ENCODE data around the gene GPR141.
"Not testable (repeated sequence)": the region's sequence is repeated elsewhere in the genome, so short reads cannot be mapped to it uniquely, and the experiment has no call there.

The GPR141 gene

DNA sequence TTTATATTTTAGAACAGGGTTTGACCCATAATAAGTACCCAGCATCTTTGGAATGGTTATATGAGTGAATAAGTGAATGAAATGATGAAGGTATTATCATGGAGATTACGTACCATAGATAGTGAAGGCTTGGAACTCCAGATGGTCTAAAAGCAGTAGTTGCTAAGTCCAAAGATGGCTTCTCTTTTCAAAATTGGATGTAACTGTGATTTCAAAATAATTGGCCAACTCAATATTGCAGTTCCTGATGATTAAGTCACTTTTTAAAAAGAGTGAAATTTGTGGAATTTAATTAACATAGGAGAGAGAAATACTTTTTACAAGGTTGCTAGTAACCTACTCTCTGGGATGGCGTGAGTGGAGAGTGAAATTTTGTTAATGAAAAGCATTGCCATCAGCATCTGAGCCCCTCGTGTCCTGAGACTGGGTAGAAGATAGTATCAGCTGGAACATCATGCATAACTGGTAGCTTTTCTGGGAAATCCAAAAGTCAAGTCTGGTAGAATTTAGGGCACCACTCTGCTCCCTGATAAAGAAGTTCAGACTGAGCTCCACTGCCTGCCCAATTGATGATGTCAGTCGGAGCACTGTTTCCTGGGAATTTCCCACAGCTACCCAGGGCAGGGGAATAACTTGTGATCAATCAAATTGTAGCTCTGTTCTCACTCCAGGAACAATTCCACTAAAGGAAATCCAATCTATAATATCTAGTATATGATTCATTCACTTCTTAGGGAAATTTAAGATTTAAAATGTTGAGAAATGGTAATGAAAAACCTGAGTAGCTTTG is 3.2 kb downstream of the GPR141 start:
- DNase-seq (ENCODE audit: low read depth, low spot score) = no peak

GRCh38 chr7:37690206-37690605 is 6.6 kb downstream of the GPR141 start:
- DNase-seq (ENCODE audit: low read depth, low spot score) = no peak

DNA sequence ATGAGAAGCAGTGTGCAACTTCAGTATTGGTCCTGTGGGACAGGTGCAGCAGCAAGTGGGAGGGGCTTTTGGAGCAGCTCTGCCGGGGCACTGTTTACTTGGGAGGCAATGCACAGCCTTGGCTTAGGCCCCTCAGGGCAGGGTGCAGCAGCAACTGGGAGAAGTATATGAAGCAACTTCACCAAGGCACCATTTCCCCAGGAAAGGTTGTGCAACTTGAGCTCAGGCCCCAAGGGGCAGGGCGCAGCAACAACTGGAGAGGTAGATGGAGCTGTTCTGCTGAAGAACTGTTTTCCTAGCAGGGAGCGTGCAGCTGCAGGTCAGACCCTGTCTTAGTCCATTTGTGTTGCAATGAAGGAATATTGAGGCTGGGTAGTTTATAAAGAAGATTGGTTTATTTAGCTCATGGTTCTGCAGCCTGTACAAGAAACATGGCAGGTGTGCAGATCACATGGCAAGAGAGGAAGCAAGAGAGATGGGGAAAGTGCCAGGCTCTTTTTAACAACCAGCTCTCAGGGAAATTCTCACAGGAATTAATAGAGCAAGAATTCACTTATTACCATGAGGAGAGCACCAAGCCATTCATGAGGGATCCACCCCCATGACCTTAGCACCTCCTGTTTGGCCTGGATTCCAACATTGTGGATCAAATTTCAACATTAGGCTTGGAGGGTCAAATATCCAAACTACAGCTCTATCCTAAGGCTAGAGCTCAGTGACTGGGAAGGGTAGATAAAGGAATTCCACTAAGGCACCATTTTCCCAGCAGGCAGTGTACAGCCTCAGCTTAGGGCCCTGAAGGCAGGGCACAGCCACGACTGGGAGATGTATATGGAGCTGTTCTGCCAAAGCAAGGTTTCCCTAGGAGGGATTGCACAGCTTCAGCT is 10.9 kb downstream of the GPR141 start:
- peak; percentile 72 for DNase-seq (ENCODE audit: low read depth, low spot score)

DNA sequence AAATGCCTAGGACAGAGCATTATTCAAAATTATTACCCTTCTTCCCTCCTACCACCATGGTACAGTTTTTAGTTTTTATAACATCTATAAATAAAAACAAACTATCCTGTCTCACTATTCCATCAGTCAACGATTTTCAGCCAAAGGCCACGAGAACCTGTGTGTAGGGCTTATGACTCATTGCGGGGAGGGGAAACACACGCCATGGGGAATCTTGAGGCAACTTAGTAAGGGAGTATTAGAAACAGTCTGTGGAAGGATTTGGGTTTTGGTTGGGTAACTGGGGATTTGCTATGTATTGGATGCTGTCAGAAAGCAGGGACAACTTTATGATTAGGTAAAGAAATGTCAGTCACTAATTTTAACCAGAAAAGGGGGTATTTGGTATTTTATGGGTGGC is 14.7 kb downstream of the GPR141 start:
- DNase-seq (ENCODE audit: low read depth, low spot score) = no peak

DNA sequence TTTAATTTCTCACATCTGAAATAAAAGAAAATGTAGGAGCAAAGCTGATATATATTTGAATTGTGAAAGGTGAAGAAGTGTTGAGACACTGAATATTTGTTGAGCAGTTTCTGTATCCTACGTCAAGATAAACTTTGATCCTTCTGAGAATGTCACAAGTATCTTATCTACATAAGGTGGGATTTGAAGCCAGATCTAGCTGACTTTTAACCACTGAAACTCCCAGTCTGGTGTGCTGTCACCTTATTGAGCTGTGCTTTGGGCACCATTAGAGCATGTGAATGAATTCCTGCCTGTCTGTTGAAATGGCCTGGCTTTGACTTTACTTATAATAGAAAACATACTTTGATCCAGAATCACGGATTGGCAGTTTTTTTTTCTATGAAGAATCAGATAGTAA is 15.2 kb downstream of the GPR141 start:
- no peak for DNase-seq (ENCODE audit: low read depth, low spot score)

DNA sequence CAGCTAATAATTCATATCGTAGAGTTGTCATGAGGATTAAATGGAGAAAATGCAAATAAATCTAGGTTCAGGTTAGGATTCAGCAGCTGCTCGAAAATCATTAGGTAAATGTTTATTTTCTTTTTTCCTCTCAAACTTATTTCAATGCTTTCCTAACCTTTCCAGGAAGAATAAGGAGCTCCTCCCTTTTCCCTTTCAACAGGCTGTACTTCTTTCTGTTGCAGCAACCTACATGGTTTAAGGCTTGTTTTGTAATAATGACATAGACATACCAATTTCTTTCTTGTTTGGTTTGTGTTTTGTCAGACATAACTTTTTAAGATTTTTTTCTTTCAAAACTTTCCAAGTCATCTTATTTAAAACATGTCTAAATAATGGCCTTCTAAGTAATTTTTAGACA is 18.2 kb downstream of the GPR141 start:
- DNase-seq (ENCODE audit: low read depth, low spot score) = no peak

GRCh38 chr7:37703361-37703760 is 19.8 kb downstream of the GPR141 start:
- DNase-seq (ENCODE audit: low read depth, low spot score) = no peak

DNA sequence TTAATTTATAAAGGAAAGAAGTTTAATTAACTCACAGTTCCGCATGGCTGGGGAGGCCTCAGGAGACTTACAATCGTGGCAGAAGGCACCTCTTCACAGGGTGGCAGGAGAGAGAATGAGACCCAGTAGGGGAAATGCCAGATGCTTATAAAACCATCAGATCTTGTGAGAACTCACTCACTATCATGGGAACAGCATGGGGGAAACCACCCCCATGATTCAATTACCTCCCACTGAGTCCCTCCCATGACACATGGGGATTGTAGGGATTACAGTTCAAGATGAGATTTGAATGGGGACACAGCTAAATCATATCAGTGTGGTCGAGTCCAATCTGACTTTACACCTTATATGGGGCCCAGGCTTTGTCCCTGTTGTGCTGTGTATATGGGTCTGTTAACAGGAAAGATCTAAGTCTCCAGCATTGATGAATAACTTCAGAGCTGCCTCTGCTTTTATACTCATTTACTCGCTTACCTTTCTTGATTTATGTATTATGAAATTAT is 20.8 kb downstream of the GPR141 start:
- not testable (repeated sequence) for DNase-seq (ENCODE audit: low read depth, low spot score)

DNA sequence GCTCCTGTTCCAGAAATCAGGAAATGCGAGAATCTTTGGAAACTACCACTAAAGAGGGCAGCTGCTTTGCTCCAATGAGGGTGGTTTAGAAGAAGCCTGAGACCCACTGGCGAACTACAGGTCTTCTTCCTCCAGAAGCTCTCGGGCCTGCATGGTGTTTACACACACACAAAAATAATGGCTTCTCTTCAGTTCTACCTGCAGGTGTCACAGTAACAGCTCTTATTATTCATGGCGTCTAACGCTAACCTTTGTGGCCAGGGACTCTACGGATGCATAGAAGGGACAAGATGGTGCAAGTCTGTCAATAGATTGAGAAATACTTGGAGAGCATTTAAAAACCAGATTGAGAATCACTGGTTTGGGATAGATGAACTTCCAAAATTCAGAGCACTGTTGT is 22.4 kb downstream of the GPR141 start:
- DNase-seq (ENCODE audit: low read depth, low spot score) = peak; percentile 68

GRCh38 chr7:37706804-37707203 is 23.2 kb downstream of the GPR141 start:
- DNase-seq (ENCODE audit: low read depth, low spot score) = no peak

- DNase-seq (ENCODE audit: low read depth, low spot score) = no peak
Observed at GRCh38 chr7:37707754-37708485, 24.4 kb downstream of the GPR141 start.

GRCh38 chr7:37709631-37710509 is 26.3 kb downstream of the GPR141 start:
- no peak for DNase-seq (ENCODE audit: low read depth, low spot score)

DNA sequence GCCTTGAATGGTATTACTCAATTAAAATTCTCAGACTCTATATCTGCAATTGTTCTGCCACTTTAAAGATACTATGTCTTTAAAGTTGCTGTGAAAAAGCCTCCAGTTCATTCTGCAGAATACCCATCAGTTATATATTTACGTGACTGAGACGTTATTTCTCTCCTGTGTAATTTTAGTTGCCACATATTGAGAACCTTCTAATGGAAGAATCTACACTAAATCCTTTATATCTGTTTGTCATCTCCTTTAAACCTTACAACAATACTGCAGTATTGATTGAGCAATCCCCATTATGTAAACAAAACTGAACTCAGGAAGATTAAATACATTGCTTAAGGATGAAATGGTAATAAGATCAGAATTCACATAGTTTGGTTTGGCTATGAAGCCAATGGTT is 30.0 kb downstream of the GPR141 start:
- no peak for DNase-seq (ENCODE audit: low read depth, low spot score)

DNA sequence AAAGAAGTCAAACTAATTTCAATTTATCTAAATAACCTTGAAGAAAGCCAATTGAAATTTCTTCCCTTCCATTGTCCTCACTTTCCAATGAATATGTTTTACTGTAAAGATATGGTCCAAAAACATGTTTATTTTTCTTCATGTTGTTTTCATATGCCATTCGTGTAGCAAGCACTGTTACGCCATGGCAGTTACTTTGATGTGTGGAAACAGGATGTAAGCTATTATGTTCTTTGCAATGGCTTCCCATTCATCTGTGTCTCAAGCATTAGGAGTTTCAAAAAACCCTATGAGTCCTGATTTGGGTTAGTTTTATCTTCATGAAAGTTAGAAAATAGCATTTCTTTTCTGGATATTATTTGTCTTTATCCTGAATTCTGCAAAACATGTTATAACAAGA is 31.0 kb downstream of the GPR141 start:
- DNase-seq (ENCODE audit: low read depth, low spot score) = no peak

- DNase-seq (ENCODE audit: low read depth, low spot score) = no peak
Observed at GRCh38 chr7:37718585-37718984, 35.0 kb downstream of the GPR141 start.

- no peak for DNase-seq (ENCODE audit: low read depth, low spot score)
Observed at GRCh38 chr7:37719077-37719476, 35.5 kb downstream of the GPR141 start.

DNA sequence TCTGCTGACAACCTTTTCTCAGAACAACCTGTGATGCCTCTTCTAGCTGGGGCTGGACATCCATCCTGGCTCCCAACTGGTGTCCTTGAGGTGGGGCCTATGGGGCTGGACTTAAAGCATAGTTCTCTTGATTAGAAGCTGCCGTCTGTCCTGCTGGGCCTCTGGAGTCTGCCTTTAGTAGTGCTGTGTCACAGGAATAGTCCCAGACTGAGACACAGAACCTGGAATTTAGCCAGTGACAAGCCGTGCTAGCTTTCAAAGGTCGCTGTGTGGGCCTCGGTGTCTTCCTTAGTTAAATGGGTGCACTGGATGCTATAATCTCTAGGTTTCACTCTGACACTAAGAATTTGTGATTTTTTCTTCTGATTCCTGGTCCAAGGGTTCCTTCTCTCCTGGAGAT is 41.2 kb downstream of the GPR141 start:
- no peak for DNase-seq (ENCODE audit: low read depth, low spot score)

DNA sequence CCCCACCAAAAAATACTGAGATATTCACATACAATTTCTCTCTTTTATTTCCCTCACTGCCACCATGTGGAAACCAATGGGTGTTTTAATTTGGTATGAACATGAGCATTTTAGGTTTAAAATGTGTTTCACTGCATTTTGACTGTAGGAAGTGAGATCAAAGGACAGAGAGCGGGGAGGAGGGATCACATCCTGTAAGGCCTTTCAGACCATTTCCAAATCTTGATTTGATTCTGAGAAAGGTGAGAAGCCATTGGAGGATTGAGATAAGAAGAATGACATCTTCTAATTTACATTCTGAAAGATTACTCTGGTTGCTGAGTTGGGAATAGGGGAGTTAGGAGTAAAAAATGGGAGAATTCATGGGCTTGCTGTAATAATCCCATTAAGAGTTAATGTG is 42.5 kb downstream of the GPR141 start:
- DNase-seq (ENCODE audit: low read depth, low spot score) = no peak

DNA sequence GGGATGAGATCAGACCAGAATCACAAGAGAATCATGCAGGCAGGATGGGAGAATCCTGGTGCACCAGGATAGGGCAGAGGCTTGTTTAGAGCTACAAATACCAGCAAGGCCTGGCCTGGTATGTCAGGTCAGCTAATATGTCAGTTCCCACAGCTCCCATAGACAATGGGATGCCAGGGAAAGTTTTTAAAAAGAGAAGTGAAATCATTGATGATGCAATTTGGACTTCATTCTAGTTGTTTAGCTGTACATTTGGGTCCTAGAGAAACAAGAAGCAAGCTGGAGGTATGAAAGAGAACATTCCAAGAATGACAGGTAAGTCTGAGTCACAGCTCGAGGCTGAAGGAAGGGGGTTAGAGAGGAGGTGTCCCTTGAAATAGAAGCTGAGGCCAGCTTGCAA is 45.2 kb downstream of the GPR141 start:
- peak; percentile 9 for DNase-seq (ENCODE audit: low read depth, low spot score)

GRCh38 chr7:37729181-37729580 is 45.6 kb downstream of the GPR141 start:
- no peak for DNase-seq (ENCODE audit: low read depth, low spot score)

DNA sequence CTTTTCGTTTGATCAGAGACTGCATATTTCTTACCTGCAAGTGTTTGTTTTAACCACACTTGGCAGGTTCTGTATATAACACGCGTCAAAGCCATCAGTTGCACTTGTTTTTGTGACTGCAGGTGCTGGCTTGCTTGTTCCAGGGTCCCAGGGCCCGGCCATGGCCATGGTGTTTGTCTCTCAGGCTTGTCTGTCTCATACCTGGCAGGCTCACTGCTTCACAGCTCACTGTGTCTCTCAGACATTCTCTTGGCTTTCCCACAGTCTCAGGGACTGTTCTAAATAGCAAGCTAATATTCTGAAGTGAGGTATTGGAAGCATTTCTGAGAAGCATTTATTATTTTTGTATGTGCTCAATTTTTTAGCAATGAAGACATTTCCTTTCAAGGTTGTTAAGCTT is 46.9 kb downstream of the GPR141 start:
- no peak for DNase-seq (ENCODE audit: low read depth, low spot score)
